Tibial nerve (tissue), 4 donors: ENCODE results near the gene DUSP7.

Experiments
- CTCF ChIP-seq, 5 experiments: fragments of 200-600 bp in 3 of 5; fragments of 450-650 bp in 2 of 5; sonication (generic) in 3 of 5; IDR thresholded peaks; one replicate each; pipeline ENCODE4 v1.5.1; 2016 to 2019; ENCODE audit warnings: antibody characterized with exemption in 5 of 5, mild to moderate bottlenecking in 3 of 5, moderate library complexity in 2 of 5
- EP300 ChIP-seq, 2 donors: sonication (generic); formaldehyde crosslinking; IDR thresholded peaks; one replicate each; pipeline ENCODE4 v1.6.1; 2017; ENCODE audit warnings: antibody characterized with exemption in 2 of 2, mild to moderate bottlenecking in 1 of 2

- no peak for TF ChIP-seq CTCF (IDR thresholded peaks at IDR 0.05)
- no peak for TF ChIP-seq EP300 (IDR thresholded peaks at IDR 0.05)
Measured at GRCh38 chr3:52067526-52067925, 11.2 kb upstream of the DUSP7 start.
